NCI-H446 (cell line): ENCODE results near the gene ZNF362.

Source experiments
- DNase-seq, 2 experiments: peaks; one replicate each; lab custom pipeline; 2025; lab: John Stamatoyannopoulos, UW

The ZNF362 gene

DNA sequence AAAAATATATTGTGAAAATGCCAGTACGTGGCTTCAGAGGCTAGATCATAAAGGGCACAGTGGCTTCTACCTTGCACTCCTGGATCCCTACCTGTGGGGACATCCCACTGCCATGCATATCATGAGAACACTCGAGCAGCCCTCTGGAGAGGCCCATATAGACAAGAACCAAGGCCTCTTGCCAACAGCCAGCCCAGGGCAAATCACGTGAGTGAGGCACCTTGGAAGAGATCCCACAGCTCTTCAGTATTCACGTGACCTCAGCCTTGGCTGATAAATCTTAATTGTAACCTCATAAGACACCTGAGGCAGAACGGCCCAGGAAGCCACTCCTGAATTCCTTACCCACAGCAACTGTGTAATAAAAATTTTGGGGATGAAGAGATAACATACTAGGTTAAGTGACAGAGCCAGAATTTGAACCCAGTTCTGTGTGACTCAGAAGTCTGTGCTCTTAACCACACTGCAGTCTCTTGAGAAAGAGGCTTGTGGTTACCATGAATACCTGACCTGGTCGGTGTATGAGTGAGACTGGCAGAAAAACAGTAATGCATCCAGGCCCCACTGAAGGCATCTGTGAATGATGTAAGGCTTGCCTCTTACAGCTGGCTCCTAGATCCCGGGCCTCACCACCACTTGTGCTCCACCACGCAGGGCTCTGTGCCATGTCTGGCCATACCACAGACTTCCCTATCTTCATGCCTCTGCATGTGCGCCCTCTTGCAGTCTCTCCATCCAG lies 71.5 kb downstream of the ZNF362 start:
- no peak for DNase-seq

GRCh38 chr1:33328817-33329216 lies 72.5 kb downstream of the ZNF362 start:
- no peak for DNase-seq

DNA sequence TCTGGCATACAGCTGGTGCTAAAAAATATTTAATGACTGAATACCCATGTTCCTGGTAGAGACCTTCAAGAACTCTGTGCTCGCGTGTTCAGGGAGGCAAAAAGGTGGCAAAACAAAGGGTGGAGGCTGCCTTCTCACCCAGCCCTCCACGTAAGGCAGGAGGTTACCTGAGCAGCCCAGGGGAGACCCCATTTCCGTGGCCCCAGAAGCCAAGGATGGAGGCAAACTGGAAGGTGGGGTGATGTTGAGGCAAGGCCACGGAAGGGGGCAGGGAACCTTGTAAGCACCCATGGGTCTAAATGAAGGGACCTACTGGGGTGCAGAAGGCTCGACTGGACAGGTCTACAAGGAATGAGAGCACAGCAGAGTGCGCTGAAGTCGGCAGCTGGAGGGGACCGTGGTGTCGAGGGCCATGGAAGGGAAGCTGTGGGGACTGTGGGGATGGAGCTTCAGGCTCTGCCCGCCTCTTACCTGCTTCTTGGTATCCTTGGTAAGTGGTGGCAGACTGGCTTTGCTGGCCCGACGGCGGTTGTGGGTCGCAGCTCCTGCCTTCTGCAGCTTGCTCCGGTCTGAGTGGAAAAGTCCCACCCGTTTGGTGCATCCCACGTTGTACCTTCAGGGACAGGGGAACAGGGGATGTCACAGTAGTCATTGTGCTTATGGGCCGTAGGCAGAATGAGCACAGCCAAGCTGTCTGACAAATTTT lies 73.5 kb downstream of the ZNF362 start:
- no peak for DNase-seq

GRCh38 chr1:33330361-33330890 lies 74.1 kb downstream of the ZNF362 start:
- DNase-seq, result no peak

- DNase-seq, result no peak
Measured at GRCh38 chr1:33330906-33331305, 74.6 kb downstream of the ZNF362 start.

DNA sequence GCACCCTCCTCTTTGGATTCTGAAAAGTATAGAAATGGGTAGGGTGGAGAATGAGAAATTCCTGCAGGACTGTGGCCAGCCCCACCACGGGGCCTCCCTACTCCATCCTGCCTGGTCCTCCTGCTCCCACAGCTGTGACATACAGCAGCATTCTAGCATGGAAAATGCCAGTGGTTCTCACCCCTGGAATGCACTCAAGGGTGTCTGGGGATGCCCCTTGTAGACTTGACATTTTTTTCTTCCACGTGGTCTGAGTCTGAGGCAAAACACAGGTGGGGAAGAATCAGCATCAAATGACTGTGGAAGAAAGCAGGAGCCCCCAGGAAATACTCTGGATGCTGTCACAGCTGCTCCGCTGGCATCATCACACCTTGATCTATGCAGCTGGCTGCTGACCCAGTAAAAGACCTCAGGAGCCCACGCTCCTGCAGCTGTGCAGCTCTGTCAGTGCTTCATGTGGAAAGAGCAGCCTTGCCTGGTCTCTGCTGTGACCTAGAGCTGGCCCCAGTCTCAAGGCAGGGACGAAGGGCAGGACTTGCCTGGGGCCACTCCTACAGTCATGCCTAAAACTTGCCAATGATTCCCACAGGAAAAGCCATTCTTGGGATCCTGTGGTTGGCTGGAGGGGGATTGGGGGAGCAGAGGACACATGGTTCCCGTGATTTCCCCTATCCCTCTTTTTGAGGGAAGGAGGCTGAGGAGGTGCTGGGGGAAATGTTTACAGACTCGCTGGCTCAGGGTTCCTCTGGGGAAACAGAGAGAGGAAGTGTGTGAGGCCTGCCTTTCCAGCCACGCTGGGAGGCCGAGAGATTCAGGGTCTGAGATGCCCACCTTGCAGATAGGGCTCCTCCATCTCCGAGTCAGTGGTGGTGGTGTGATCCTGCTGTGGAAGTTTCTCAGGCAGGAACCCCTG lies 75.4 kb downstream of the ZNF362 start:
- no peak for DNase-seq

- peak in 1 of 2 experiments; percentile 48 for DNase-seq
Measured at GRCh38 chr1:33332357-33332789, 76.1 kb downstream of the ZNF362 start.

DNA sequence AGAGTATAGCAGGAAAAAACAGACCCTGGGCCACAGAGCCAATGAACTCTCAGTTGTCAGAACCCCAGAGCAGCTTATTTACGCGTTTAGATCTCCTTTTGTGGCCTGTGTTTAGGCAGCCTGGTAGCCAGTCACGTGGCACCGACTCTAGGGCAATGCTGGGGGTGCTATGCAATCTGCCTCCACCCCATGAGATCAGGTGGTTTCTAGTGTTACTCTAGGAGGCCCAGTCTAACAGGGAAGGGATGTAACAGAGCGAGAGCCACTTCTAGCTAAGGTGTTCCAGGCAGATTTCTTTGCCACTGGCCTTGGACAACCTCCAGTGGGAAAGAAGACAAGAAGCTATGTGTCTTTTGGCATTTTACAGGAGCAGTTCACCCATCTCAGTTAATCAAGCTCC lies 76.6 kb downstream of the ZNF362 start:
- no peak for DNase-seq

GRCh38 chr1:33334081-33334552 lies 77.8 kb downstream of the ZNF362 start:
- DNase-seq, result no peak

- DNase-seq, result no peak
Measured at GRCh38 chr1:33335020-33335419, 78.7 kb downstream of the ZNF362 start.

DNA sequence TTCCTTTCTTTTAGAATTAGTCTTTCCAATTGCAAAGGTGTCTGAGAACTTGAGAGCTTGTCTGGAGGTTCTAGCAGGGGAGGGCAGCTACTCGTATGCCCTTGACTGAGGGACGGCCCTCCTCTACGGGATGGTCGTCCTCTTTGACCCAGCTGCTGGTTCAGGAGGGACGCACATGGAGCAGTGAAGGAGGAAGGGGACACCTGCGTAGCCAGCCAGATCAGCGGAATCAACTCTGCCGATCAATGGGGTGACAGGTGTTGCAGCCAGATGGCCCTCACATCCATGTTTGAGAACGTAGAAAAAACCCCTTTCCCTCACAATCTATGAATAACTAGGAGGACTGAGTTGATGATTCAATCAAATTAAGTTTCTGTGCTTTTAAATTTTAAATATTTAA lies 80.3 kb downstream of the ZNF362 start:
- peak; percentile 30 to 47 for DNase-seq

GRCh38 chr1:33337441-33337840 lies 81.1 kb downstream of the ZNF362 start:
- DNase-seq, result no peak

GRCh38 chr1:33338048-33338439 lies 81.8 kb downstream of the ZNF362 start:
- DNase-seq, result no peak

GRCh38 chr1:33338440-33339211 lies 82.3 kb downstream of the ZNF362 start:
- DNase-seq, result peak in 1 of 2 experiments; percentile 63

DNA sequence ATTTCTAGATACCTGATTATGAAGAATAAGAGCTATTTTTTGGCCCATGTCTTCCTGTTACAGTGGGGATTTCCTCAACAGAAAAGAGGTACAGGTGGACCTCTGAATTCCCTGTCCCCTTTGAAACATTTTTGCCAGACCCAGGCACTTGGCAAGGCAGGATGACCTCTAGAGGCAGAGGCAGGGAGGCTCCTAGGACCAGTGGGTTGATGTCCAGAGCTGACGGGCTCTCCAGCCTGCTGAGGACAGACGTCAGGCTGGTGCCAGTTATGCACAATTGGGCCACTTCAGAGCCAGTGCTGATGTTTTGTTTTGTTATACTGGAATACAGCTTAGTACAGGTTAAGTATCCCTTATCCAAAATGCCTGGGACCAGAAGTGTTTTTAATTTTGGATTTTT lies 83.1 kb downstream of the ZNF362 start:
- DNase-seq, result no peak

- DNase-seq, result no peak
Measured at GRCh38 chr1:33341190-33341589, 84.9 kb downstream of the ZNF362 start.

- peak; percentile 56 to 86 for DNase-seq
Measured at GRCh38 chr1:33342041-33342723, 85.9 kb downstream of the ZNF362 start.

DNA sequence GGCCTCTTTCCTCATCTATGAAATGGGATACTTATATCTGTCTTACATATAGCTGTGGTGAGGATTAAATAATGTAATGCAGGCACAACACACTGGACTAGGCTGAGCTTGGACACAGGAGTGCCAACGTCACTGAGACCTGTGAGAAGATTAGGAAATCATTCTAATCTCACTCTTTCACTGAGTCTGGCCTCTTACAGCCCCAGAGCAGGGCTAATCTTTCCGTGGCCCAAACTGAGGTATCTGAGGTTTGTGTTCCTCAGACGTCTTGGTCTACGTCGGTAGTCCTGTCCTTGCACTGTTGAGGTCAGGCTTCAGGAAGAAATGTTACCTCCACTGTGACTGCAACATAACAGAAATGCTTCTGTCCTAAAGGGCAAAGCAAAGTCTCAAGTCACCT lies 87.2 kb downstream of the ZNF362 start:
- DNase-seq, result no peak

DNA sequence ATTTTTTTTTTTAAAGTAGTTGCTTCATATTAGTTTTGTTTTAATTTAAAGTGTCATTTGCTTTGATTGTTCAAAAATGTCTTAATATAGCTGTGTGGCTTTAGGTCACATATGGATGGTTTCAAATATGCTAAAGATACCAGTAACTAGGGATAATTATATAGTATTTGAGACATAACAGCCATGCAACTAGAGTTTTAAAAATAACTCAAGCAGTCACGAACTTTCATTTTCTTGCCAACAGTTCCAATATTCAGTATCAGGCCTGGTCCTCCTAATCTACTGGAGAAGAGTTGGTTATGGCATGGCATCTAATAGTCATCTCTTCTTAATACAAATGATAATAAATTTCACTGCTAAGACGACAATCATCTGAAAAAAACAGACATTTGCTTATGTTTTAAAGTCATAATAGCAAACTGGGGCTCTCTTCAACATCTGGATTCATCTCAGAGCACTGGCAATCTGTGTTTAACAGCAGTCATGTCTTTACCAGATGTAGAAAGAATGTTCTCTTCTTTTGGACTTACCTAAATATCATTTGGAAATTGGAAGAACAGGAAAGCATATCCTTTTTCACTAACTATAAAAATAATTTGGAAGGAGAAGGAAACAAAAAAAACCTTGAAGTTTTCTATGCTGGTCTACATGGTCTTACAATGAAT lies 88.7 kb downstream of the ZNF362 start:
- no peak for DNase-seq

DNA sequence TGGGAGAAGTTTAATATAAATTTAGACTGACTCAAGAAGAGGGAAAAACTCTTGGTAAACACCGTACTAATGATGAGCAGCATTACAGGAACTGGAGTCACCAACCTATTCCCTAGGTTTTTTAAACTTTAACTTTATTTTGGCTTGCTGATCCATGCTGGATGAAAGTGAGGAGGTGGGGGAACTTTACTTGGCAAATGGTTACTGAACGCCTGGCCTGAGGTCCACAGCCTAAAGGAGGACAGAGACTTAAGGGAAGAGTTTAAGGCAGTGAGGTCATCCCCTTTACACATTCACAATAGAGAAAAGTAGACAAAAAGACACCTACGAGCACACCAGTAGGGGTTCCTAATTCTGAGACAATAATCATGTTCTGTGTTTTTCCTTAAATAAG lies 90.2 kb downstream of the ZNF362 start:
- DNase-seq, result no peak
